Karpas-422 (cell line): Measurements from ENCODE around the gene GOPC. TPM values are rescaled to one million over a fixed set of nuclear protein-coding genes. Genes with fewer than 3 reads are reported as not detected.

Source experiments
- DNase-seq: peaks from one replicate; pipeline ENCODE4 v3.0.0-alpha.2; 2015
- H2AFZ ChIP-seq: fragments of 200-600 bp; sonication (generic); 2 replicates; pipeline ENCODE4 v1.6.1; 2014; ENCODE audit warnings: antibody characterized with exemption, low read length, mixed read lengths
- H3K27ac ChIP-seq: fragments of 200-600 bp; sonication (generic); 2 replicates; pipeline ENCODE4 v1.5.1; 2014; ENCODE audit warnings: mild to moderate bottlenecking, low read length, moderate library complexity
- H3K27me3 ChIP-seq: fragments of 200-600 bp; sonication (generic); 2 replicates; pipeline ENCODE4 v1.6.1; 2014; ENCODE audit warnings: low read length, mixed read lengths
- H3K36me3 ChIP-seq: fragments of 200-600 bp; sonication (generic); 2 replicates; pipeline ENCODE4 v1.6.1; 2014; ENCODE audit warnings: low read length, mixed read lengths; ENCODE audit not compliant: insufficient read depth
- H3K4me1 ChIP-seq: fragments of 200-600 bp; sonication (generic); 2 replicates; pipeline ENCODE4 v1.6.1; 2014; ENCODE audit warnings: mild to moderate bottlenecking, low read length, mixed read lengths
- H3K4me2 ChIP-seq: fragments of 200-600 bp; sonication (generic); 2 replicates; pipeline ENCODE4 v1.6.1; 2014; ENCODE audit warnings: low read length, low read depth, mild to moderate bottlenecking; ENCODE audit not compliant: poor library complexity, severe bottlenecking
- H3K4me3 ChIP-seq: fragments of 200-600 bp; sonication (generic); 2 replicates; pipeline ENCODE4 v1.5.1; 2014; ENCODE audit warnings: mild to moderate bottlenecking, antibody characterized with exemption, low read length, mixed read lengths
- H3K79me2 ChIP-seq: fragments of 200-600 bp; sonication (generic); 2 replicates; pipeline ENCODE4 v1.6.1; 2014; ENCODE audit warnings: mild to moderate bottlenecking, low read length, mixed read lengths
- H3K9ac ChIP-seq: fragments of 200-600 bp; sonication (generic); 2 replicates; pipeline ENCODE4 v1.6.0; 2014; ENCODE audit warnings: low read length
- H3K9me2 ChIP-seq: fragments of 200-600 bp; sonication (generic), shearing (Covaris generic); replicated peaks from 2 replicates; pipeline ENCODE4 v1.6.0; 2014; ENCODE audit warnings: mild to moderate bottlenecking, low read length, moderate library complexity; ENCODE audit not compliant: insufficient read depth
- H3K9me3 ChIP-seq: fragments of 300-700, 200-600 bp; sonication (generic); 2 replicates; pipeline ENCODE4 v1.6.1; 2014; ENCODE audit warnings: low read length, mixed read lengths
- H4K20me1 ChIP-seq: fragments of 200-600 bp; sonication (generic); 2 replicates; pipeline ENCODE4 v1.6.1; 2014; ENCODE audit warnings: mild to moderate bottlenecking, antibody characterized with exemption, low read length, low read depth; ENCODE audit not compliant: insufficient read depth
- total RNA-seq: library from RNA; depleted of rRNA; stranded (reverse); fragments of >200 nt; shearing (Covaris generic); gene quantifications from 2 replicates; pipeline ENCODE4 v1.2.3, GENCODE V29; 2014; ENCODE audit warnings: low replicate concordance

GOPC gene
- total RNA-seq, 1 experiment from 2014 or later = 36.4 TPM

- H2AFZ ChIP-seq = no peak overlapping the region
- no peaks in the 10 kb centered on the region for H3K79me2 ChIP-seq
- H3K9ac ChIP-seq = no peak overlapping the region
- H3K4me3 ChIP-seq = no peak overlapping the region
- H3K27ac ChIP-seq = no peak overlapping the region
- H3K4me2 ChIP-seq = no peak overlapping the region
- no peaks in the 10 kb centered on the region for H4K20me1 ChIP-seq
- no peaks in the 10 kb centered on the region for H3K9me2 ChIP-seq
- no peaks in the 10 kb centered on the region for H3K36me3 ChIP-seq
- H3K4me1 ChIP-seq = no peaks in the 10 kb centered on the region
- no peaks in the 10 kb centered on the region for H3K9me3 ChIP-seq
- no peaks in the 10 kb centered on the region for H3K27me3 ChIP-seq
- DNase-seq = peak; percentile 26
These were observed 52.2 kb downstream of the GOPC start for GRCh38 chr6:117550078-117550600.

DNA sequence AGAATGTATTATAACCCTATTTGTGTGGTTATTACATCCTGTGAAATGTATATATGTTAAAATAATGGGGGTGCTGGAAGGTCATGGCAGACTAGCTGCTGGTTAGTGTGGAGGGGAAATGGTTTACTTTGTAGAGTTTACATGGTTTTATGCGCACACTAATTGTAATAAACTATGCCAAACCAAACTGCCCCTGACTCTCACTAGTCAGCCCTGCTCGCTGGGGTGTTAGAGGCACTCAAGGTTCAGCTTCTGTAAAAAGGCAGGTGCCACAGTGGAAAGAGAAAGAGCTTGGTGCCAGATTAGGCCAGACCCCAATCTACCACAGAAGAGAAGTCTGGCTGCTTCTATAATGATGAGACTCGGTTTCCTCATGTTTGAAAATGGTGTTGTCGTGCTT is 52.7 kb downstream of the GOPC start:
- Histone ChIP-seq H3K27ac (no peak overlapping the region), H3K36me3 (no peaks in the 10 kb centered on the region), H3K9ac (no peak overlapping the region), H3K4me1 (no peaks in the 10 kb centered on the region), H2AFZ (no peak overlapping the region), H3K9me2 (no peaks in the 10 kb centered on the region), H3K4me3 (no peak overlapping the region), H4K20me1 (no peaks in the 10 kb centered on the region), H3K27me3 (no peaks in the 10 kb centered on the region), H3K4me2 (no peak overlapping the region), H3K79me2 (no peaks in the 10 kb centered on the region), H3K9me3 (no peaks in the 10 kb centered on the region)
- DNase-seq = peak; percentile 25

- Histone ChIP-seq H3K36me3 (no peaks in the 10 kb centered on the region), H2AFZ (no peak overlapping the region), H3K79me2 (no peaks in the 10 kb centered on the region), H3K27me3 (no peaks in the 10 kb centered on the region), H3K27ac (no peak overlapping the region), H3K4me2 (no peak overlapping the region), H3K4me1 (no peaks in the 10 kb centered on the region), H3K4me3 (no peak overlapping the region), H3K9ac (no peak overlapping the region), H4K20me1 (no peaks in the 10 kb centered on the region), H3K9me3 (no peaks in the 10 kb centered on the region), H3K9me2 (no peaks in the 10 kb centered on the region)
- no peak for DNase-seq
These were observed 53.5 kb downstream of the GOPC start for GRCh38 chr6:117548797-117549301.

- no peaks in the 10 kb centered on the region for H3K9me2 ChIP-seq
- no peaks in the 10 kb centered on the region for H3K9me3 ChIP-seq
- H2AFZ ChIP-seq = no peak overlapping the region
- H3K4me3 ChIP-seq = no peak overlapping the region
- no peaks in the 10 kb centered on the region for H4K20me1 ChIP-seq
- no peak overlapping the region for H3K27ac ChIP-seq
- H3K9ac ChIP-seq = no peak overlapping the region
- no peak for DNase-seq
- no peaks in the 10 kb centered on the region for H3K4me1 ChIP-seq
- no peaks in the 10 kb centered on the region for H3K79me2 ChIP-seq
- no peaks in the 10 kb centered on the region for H3K36me3 ChIP-seq
- H3K4me2 ChIP-seq = no peak overlapping the region
- H3K27me3 ChIP-seq = no peaks in the 10 kb centered on the region
These were observed 54.4 kb downstream of the GOPC start for GRCh38 chr6:117547688-117548621.

DNA sequence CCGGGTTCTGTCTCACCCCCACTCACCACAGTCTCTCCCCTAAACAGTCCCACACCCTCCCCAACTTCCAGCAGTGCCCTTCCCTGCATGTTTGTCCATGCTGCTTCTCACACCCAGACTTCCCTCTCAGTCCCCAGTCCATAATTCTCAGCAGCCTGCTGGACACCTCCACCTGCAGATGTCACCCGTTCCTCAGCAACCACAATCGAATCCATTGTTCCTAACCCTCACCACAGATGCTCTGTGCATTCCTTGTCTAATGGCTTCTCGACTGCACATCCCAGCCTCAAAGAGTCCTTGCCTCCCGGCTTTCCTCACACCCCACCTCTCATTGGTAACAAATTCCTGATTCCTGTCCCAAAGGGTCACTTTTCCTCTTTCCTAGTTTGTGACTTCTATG is 55.6 kb downstream of the GOPC start:
- Histone ChIP-seq H3K4me2 (no peak overlapping the region), H3K36me3 (no peaks in the 10 kb centered on the region), H3K27ac (no peak overlapping the region), H3K9me3 (no peaks in the 10 kb centered on the region), H3K9ac (no peak overlapping the region), H3K27me3 (no peaks in the 10 kb centered on the region), H4K20me1 (no peaks in the 10 kb centered on the region), H3K4me3 (no peak overlapping the region), H3K4me1 (no peaks in the 10 kb centered on the region), H3K9me2 (no peaks in the 10 kb centered on the region), H2AFZ (no peak overlapping the region), H3K79me2 (no peaks in the 10 kb centered on the region)
- DNase-seq = peak; percentile 27

- no peak for DNase-seq
- no peak overlapping the region for H3K4me2 ChIP-seq
These were observed 57.1 kb downstream of the GOPC start for GRCh38 chr6:117545161-117545595.

GRCh38 chr6:117544716-117545115 is 57.6 kb downstream of the GOPC start:
- Histone ChIP-seq H3K36me3 (no peaks in the 10 kb centered on the region), H4K20me1 (no peaks in the 10 kb centered on the region), H3K4me2 (no peak overlapping the region), H3K79me2 (no peaks in the 10 kb centered on the region), H3K9me3 (no peaks in the 10 kb centered on the region), H2AFZ (no peak overlapping the region), H3K4me3 (no peak overlapping the region), H3K27ac (no peak overlapping the region), H3K9me2 (no peaks in the 10 kb centered on the region), H3K4me1 (no peaks in the 10 kb centered on the region), H3K27me3 (no peaks in the 10 kb centered on the region), H3K9ac (no peak overlapping the region)
- DNase-seq = peak; percentile 20

More at GRCh38 chr6:117545161-117545595, 57.1 kb downstream of the GOPC start:
- Histone ChIP-seq H3K79me2 (no peaks in the 10 kb centered on the region), H4K20me1 (no peaks in the 10 kb centered on the region), H3K9me2 (no peaks in the 10 kb centered on the region), H3K9ac (no peak overlapping the region), H3K4me3 (no peak overlapping the region), H3K27ac (no peak overlapping the region), H3K9me3 (no peaks in the 10 kb centered on the region), H3K27me3 (no peaks in the 10 kb centered on the region), H3K4me1 (no peaks in the 10 kb centered on the region), H2AFZ (no peak overlapping the region), H3K36me3 (no peaks in the 10 kb centered on the region)

- no peak overlapping the region for H2AFZ ChIP-seq
- H3K9me2 ChIP-seq = no peaks in the 10 kb centered on the region
- no peak for DNase-seq
- 0 out of 2 replicates have a peak, but pooled peaks cover 4% of the 10 kb centered on the region for H3K27me3 ChIP-seq
- no peak overlapping the region for H3K4me3 ChIP-seq
- H3K9ac ChIP-seq = no peak overlapping the region
- H3K79me2 ChIP-seq = no peaks in the 10 kb centered on the region
- H3K27ac ChIP-seq = no peak overlapping the region
- no peaks in the 10 kb centered on the region for H3K9me3 ChIP-seq
- H4K20me1 ChIP-seq = no peaks in the 10 kb centered on the region
- H3K4me1 ChIP-seq = no peaks in the 10 kb centered on the region
- H3K4me2 ChIP-seq = no peak overlapping the region
- H3K36me3 ChIP-seq = no peaks in the 10 kb centered on the region
These were observed 59.8 kb downstream of the GOPC start for GRCh38 chr6:117542493-117542892.
